ENCODE data around the gene TCF7L2.

- no peak for TF ChIP-seq POLR2A (IDR thresholded peaks at IDR 0.05)
- TF ChIP-seq CTCF (IDR thresholded peaks at IDR 0.05) = no peak
These were observed 16.3 kb downstream of the TCF7L2 start for GRCh38 chr10:112966194-112966855.

Data from body of pancreas (tissue), 4 donors.